GM12875 (cell line): ENCODE results near the gene MEF2C.

ENCODE experiments used
- H3K4me3 ChIP-seq: one replicate; pipeline ENCODE4 v1.5.1; 2011; ENCODE audit warnings: low read depth, low read length, control low read depth
- CTCF ChIP-seq: IDR thresholded peaks from 2 replicates; pipeline ENCODE4 v1.5.1; 2011; ENCODE audit warnings: low read depth, mild to moderate bottlenecking, control low read depth, inconsistent platforms, low read length, moderate library complexity, borderline replicate concordance; ENCODE audit not compliant: insufficient read depth

The MEF2C gene

GRCh38 chr5:88673253-88674105 is 209.5 kb downstream of the MEF2C start:
- H3K4me3 ChIP-seq = peak overlapping the region; percentile 62
- no peak for TF ChIP-seq CTCF

DNA sequence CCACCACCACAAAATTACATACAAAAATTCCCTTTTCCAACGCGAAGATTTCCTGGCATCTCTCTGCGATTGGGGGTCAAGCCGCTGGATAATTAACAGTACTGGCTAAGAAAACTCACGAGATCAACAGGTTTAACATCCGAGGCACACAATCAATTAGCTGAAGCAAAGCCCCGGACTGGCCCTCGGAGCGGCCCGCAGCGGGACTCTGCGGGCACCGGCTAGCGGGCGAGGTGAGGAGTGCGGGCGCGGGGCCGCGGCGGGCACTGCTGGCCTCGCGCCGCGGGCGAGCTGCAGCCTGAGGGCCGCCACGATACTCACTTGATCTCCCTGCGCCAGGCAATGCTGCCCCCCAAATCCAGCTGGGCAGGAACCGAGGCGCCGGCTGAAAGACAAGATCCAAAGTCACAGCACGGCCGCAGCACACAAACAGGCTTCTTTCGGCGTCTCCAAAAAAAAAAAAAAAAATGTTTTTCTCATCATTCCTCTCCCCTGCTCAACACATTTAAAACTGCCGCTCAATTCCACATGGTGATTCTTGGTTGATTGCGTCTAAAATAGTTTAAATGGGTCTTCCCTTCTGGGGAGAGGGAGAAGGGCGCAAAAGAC is 210.2 kb downstream of the MEF2C start:
- H3K4me3 ChIP-seq = no peak overlapping the region
- TF ChIP-seq CTCF = no peak

GRCh38 chr5:88671505-88672499 is 211.2 kb downstream of the MEF2C start:
- H3K4me3 ChIP-seq = no peak overlapping the region
- no peak for TF ChIP-seq CTCF

DNA sequence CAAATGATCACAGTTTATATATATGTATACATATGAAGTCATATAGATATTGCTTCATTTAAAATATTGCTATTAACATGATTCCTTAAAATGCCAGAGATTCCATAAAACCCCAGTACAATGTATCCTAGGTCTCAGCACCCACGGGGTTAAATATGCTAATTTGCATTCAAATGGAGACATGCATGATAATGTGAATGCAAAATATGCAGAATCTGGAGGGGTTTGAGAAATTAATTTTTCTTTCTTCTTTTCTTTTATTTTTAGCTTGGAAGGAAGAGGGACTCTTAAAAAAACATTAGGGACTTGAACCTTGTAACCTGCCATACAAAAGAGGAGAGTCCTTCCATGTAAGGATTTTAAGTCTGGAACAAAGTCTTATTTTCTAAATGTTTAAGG is 211.9 kb downstream of the MEF2C start:
- H3K4me3 ChIP-seq = no peak overlapping the region
- TF ChIP-seq CTCF = no peak

DNA sequence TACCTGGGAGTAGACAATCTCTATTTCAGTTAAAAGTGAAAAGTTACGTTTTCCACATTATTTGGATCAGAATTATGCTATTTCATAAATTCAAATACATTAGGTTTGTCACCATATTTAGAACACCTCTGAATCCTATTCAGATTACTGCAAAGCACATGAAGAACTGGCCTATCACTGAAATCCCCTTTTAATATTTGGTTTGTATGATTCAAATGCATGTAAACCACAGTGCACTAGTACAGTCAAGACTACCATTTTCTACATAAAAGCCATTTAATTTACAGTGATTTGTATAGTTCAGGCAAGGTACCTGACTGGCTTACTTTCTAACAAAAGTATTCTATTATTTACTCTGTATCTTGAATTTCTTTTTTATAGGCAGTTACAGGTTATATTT is 212.5 kb downstream of the MEF2C start:
- TF ChIP-seq CTCF = no peak
- no peak overlapping the region for H3K4me3 ChIP-seq

GRCh38 chr5:88669371-88670050 is 213.5 kb downstream of the MEF2C start:
- no peak for TF ChIP-seq CTCF
- H3K4me3 ChIP-seq = no peak overlapping the region
